GM23338 (cell line): ENCODE measurements around the gene NRCAM. TPM values are rescaled to one million over a fixed set of nuclear protein-coding genes. Genes with fewer than 3 reads are reported as not detected.
A peak's percentile ranks its signal among the peaks of the same experiment; 100 is the strongest.

Source experiments
- ATAC-seq: fragments of 200-7000 bp; cut with Tn5 transposase; 3 replicates; pipeline ENCODE4 v1.9.1; 2020
- DNase-seq: peaks from one replicate; pipeline ENCODE4 v3.0.0-alpha.2; 2015; ENCODE audit warnings: low spot score
- H2AFZ ChIP-seq: fragments of 200-600 bp; sonication (generic); 2 replicates; pipeline ENCODE4 v1.8.0; 2016; ENCODE audit warnings: antibody characterized with exemption, mild to moderate bottlenecking, moderate library complexity
- H3F3A ChIP-seq: fragments of 200-600 bp; sonication (generic); replicated peaks from 2 replicates; pipeline ENCODE4 v1.8.0; 2017; ENCODE audit warnings: antibody characterized with exemption, mixed run types, low read depth
- H3K27ac ChIP-seq: fragments of 200-600 bp; sonication (generic); 2 replicates; pipeline ENCODE4 v1.6.1; 2016; ENCODE audit warnings: low read depth
- H3K27me3 ChIP-seq: fragments of 200-600 bp; sonication (generic); 2 replicates; pipeline ENCODE4 v1.8.0; 2016; ENCODE audit warnings: mild to moderate bottlenecking, mixed run types, moderate library complexity; ENCODE audit not compliant: insufficient read depth
- H3K36me3 ChIP-seq: fragments of 200-600 bp; sonication (generic); 2 replicates; pipeline ENCODE4 v1.8.0; 2016; ENCODE audit warnings: mild to moderate bottlenecking; ENCODE audit not compliant: insufficient read depth
- H3K4me1 ChIP-seq: fragments of 200-600 bp; sonication (generic); 2 replicates; pipeline ENCODE4 v1.8.0; 2016; ENCODE audit warnings: mild to moderate bottlenecking, moderate library complexity; ENCODE audit not compliant: insufficient read depth
- H3K4me2 ChIP-seq: fragments of 200-600 bp; sonication (generic); 2 replicates; pipeline ENCODE4 v1.7.1; 2017; ENCODE audit warnings: mixed run types
- H3K4me3 ChIP-seq: fragments of 200-600 bp; sonication (generic); 2 replicates; pipeline ENCODE4 v1.6.1; 2016; ENCODE audit warnings: mixed run types
- H3K79me2 ChIP-seq: fragments of 200-600 bp; sonication (generic); replicated peaks from 2 replicates; pipeline ENCODE4 v1.8.0; 2017; ENCODE audit warnings: mild to moderate bottlenecking; ENCODE audit not compliant: insufficient read depth
- H3K9me2 ChIP-seq: fragments of 200-600 bp; sonication (generic); 2 replicates; pipeline ENCODE4 v1.8.0; 2017; ENCODE audit not compliant: insufficient read depth
- H4K20me1 ChIP-seq: fragments of 200-600 bp; sonication (generic); replicated peaks from 2 replicates; pipeline ENCODE4 v1.8.0; 2017; ENCODE audit warnings: mild to moderate bottlenecking; ENCODE audit not compliant: insufficient read depth
- H3K27ac Mint-ChIP-seq: 2 replicates; pipeline ENCODE4 v1.8.0; 2020; ENCODE audit warnings: inconsistent platforms, mild to moderate bottlenecking, moderate library complexity, mixed read lengths
- H3K27me3 Mint-ChIP-seq: 3 replicates; pipeline ENCODE4 v1.8.0; 2022; ENCODE audit warnings: low read depth, mild to moderate bottlenecking, moderate library complexity, mixed read lengths, inconsistent platforms; ENCODE audit not compliant: insufficient read depth, poor library complexity
- H3K36me3 Mint-ChIP-seq: 3 replicates; pipeline ENCODE4 v1.8.0; 2021; ENCODE audit warnings: low read depth, mild to moderate bottlenecking, inconsistent platforms, moderate library complexity, mixed read lengths
- H3K4me1 Mint-ChIP-seq: 3 replicates; pipeline ENCODE4 v1.8.0; 2020; ENCODE audit warnings: mild to moderate bottlenecking, inconsistent platforms, mixed read lengths
- H3K4me3 Mint-ChIP-seq: 3 replicates; pipeline ENCODE4 v1.8.0; 2021; ENCODE audit warnings: moderate library complexity, mild to moderate bottlenecking, inconsistent platforms, mixed read lengths
- H3K9me3 Mint-ChIP-seq: 3 replicates; pipeline ENCODE4 v1.8.0; 2020; ENCODE audit warnings: moderate library complexity, mild to moderate bottlenecking, inconsistent platforms, mixed read lengths
- CREB1 ChIP-seq: fragments of 250-450 bp; sonication (Bioruptor Pico); IDR thresholded peaks from 2 replicates; pipeline ENCODE4 v1.5.0; 2020; ENCODE audit warnings: low read depth, mild to moderate bottlenecking, moderate library complexity
- CTCF ChIP-seq, 2 experiments: fragments of 200-600 bp in 1 of 2; sonication (generic) in 1 of 2; conservative IDR thresholded peaks; 2 replicates each; pipeline versions ENCODE4 v1.5.1 to v1.6.1; 2016 to 2017; ENCODE audit warnings: antibody characterized with exemption in 2 of 2, low read depth in 2 of 2, mild to moderate bottlenecking in 2 of 2, moderate library complexity in 1 of 2
- ETS1 ChIP-seq: IDR thresholded peaks from 2 replicates; pipeline ENCODE4 v1.6.1; 2016; ENCODE audit warnings: antibody characterized with exemption
- EZH2 ChIP-seq: fragments of 200-600 bp; sonication (generic); IDR thresholded peaks from one replicate; pipeline ENCODE4 v1.8.0; 2017; ENCODE audit warnings: antibody characterized with exemption, mild to moderate bottlenecking, low read depth; ENCODE audit not compliant: unreplicated experiment
- EZH2phosphoT487 ChIP-seq: fragments of 200-600 bp; sonication (generic); IDR thresholded peaks from one replicate; pipeline ENCODE4 v1.8.1; 2018; ENCODE audit warnings: antibody characterized with exemption; ENCODE audit not compliant: unreplicated experiment
- JUNB ChIP-seq: IDR thresholded peaks from one replicate; pipeline ENCODE4 v1.6.1; 2016; ENCODE audit warnings: antibody characterized with exemption; ENCODE audit not compliant: unreplicated experiment
- NANOG ChIP-seq: IDR thresholded peaks from 2 replicates; pipeline ENCODE4 v1.6.1; 2016; ENCODE audit warnings: antibody characterized with exemption, borderline replicate concordance
- POLR2AphosphoS5 ChIP-seq: IDR thresholded peaks from 2 replicates; pipeline ENCODE4 v1.6.1; 2016; ENCODE audit warnings: antibody characterized with exemption, low read depth
- REST ChIP-seq: IDR thresholded peaks from one replicate; pipeline ENCODE4 v1.6.1; 2018; ENCODE audit warnings: antibody characterized with exemption; ENCODE audit not compliant: unreplicated experiment
- STAT1 ChIP-seq: IDR thresholded peaks from one replicate; pipeline ENCODE4 v1.6.1; 2016; ENCODE audit warnings: antibody characterized with exemption; ENCODE audit not compliant: unreplicated experiment
- ZNF331 ChIP-seq: fragments of 250-450 bp; sonication (Bioruptor Pico); IDR thresholded peaks from 2 replicates; pipeline ENCODE4 v1.5.0; 2020; ENCODE audit warnings: low read depth, mild to moderate bottlenecking, moderate library complexity
- polyA plus RNA-seq: library from polyadenylated mRNA; unstranded; fragments of >200 nt; fragmentation: Nextera tagmentation; extraction: Ambion mirVana; gene quantifications from 2 replicates; pipeline ENCODE4 v1.2.1, GENCODE V29; 2016
- total RNA-seq: library from RNA; depleted of rRNA; stranded (reverse); fragments of >200 nt; shearing (Covaris generic); gene quantifications from 2 replicates; pipeline ENCODE4 v1.2.3, GENCODE V29; 2014

The NRCAM gene
- total and polyA plus RNA-seq, 2 experiments from 2014 or later: 2.5 to 6.8 TPM

GRCh38 chr7:108246227-108246837, 209.9 kb downstream of the NRCAM start (continued):
- TF ChIP-seq JUNB (no peak), NANOG (no peak), ZNF331 (CRISPR knock-in tag) (no peak), EZH2 (no peak), EZH2phosphoT487 (no peak), CREB1 (no peak)

- peaks cover 9% of the 10 kb centered on the region for H3K4me1 ChIP-seq
- no peak overlapping the region for H3K4me2 ChIP-seq
- H3K27me3 ChIP-seq: no peaks in the 10 kb centered on the region
- no peak overlapping the region for H3K4me3 ChIP-seq
- DNase-seq (no peak), ATAC-seq (no peak)
- H4K20me1 ChIP-seq: no peaks in the 10 kb centered on the region
- Mint-ChIP-seq H3K9me3 (no peaks in the 10 kb centered on the region), H3K4me1 (peaks cover 7% of the 10 kb centered on the region), H3K27me3 (no peaks in the 10 kb centered on the region), H3K36me3 (no peaks in the 10 kb centered on the region), H3K27ac (no peak overlapping the region; the same call in 1 of the 2 replicates), H3K4me3 (no peak overlapping the region)
- peaks cover 8% of the 10 kb centered on the region for H3K9me2 ChIP-seq
- no peaks in the 10 kb centered on the region for H3K79me2 ChIP-seq
- H2AFZ ChIP-seq: peak overlapping the region; percentile 56; the same call in 1 of the 2 replicates
- no peaks in the 10 kb centered on the region for H3F3A ChIP-seq
- H3K36me3 ChIP-seq: no peaks in the 10 kb centered on the region
- H3K27ac ChIP-seq: no peak overlapping the region
- no peak for TF ChIP-seq CTCF (conservative IDR thresholded peaks at IDR 0.05; ENCODE audit: low read depth in 2 of 2)
- TF ChIP-seq ZNF331 (CRISPR knock-in tag): no peak
- TF ChIP-seq JUNB: no peak
- no peak for TF ChIP-seq POLR2AphosphoS5
- no peak for TF ChIP-seq REST
- no peak for TF ChIP-seq NANOG
- TF ChIP-seq CREB1: no peak
- TF ChIP-seq STAT1: no peak
- no peak for TF ChIP-seq ETS1
These were observed 210.6 kb downstream of the NRCAM start for GRCh38 chr7:108245523-108246226.
